BE2C (cell line): ENCODE data around the gene SASH1.
"Not testable (repeated sequence)": the region's sequence is repeated elsewhere in the genome, so short reads cannot be mapped to it uniquely, and the experiment has no call there.

ENCODE experiments used
- DNase-seq: peaks from one replicate; pipeline ENCODE4 v3.0.0-alpha.2; 2020
- H3K27me3 ChIP-seq: fragments of 250-450 bp; sonication (Bioruptor Pico); 2 replicates; pipeline ENCODE4 v1.5.1; 2020; ENCODE audit warnings: mild to moderate bottlenecking
- H3K36me3 ChIP-seq: fragments of 250-450 bp; sonication (Bioruptor Pico); 2 replicates; pipeline ENCODE4 v1.5.1; 2020; ENCODE audit warnings: mild to moderate bottlenecking
- H3K4me1 ChIP-seq: fragments of 250-450 bp; sonication (Bioruptor Pico); 2 replicates; pipeline ENCODE4 v1.5.1; 2020
- H3K4me3 ChIP-seq: 2 replicates; pipeline ENCODE4 v1.5.1; 2011; ENCODE audit warnings: low read depth, low read length
- H3K9me3 ChIP-seq: fragments of 250-450 bp; sonication (Bioruptor Pico); 2 replicates; pipeline ENCODE4 v1.5.1; 2020
- TF ChIP-seq, protein P1 (sequence below): IDR thresholded peaks from 2 replicates; pipeline ENCODE4 v1.5.1; 2012; ENCODE audit warnings: mild to moderate bottlenecking, low read depth, low read length

SASH1 gene

DNA sequence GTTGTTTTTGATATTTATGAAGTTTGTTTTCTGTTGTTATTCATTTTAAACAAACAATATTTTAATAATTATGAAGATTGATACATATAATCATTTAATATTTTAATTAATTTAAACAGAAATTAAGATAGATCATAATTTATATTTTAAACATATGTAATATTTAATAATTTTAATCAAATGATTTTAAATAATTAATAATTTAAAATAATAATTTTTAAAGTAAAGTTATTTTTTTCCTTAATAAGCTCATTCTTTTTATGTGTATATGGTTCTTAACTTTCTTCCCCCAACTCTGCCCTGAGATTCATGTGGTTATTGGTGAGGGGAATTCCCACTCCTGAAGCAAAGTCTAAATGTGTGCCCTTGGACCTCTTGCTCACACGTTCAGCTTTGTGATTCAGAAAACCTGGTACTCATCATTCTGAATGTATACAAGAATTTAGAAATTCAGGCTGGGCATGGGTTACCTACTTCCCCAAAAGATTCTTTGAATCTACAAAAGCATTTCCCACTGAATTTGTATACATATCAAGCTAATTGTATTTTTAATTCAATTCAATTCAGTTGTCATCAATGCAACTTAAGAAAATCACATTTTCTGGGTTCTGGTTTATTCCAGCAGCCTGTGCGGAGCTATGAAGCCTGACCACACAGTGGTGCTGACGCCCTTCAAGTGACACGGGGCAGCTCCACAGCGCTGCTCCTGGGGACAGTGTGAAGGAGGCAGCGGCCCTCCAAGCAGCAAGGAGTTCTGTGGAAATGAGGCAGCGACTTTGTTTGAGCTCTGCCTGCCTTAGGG, 235.2 kb downstream of the SASH1 start:
- DNase-seq = peak; percentile 68

DNA sequence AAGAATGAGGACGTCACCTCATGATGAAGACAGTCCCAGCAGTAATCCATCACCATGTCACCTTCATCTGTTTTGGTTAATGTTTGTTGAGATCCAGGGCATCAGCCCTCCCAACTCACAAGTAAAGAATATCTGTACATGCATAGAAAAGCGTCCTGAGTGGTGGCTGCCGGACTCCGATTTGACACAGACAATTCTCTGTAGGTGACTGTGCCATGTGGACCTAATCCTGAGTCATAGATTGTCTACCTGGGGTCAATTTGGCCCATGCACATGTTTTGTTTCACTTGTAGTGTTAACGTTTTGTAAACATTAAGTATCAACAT, 235.8 kb downstream of the SASH1 start:
- TF ChIP-seq, protein P1, sequence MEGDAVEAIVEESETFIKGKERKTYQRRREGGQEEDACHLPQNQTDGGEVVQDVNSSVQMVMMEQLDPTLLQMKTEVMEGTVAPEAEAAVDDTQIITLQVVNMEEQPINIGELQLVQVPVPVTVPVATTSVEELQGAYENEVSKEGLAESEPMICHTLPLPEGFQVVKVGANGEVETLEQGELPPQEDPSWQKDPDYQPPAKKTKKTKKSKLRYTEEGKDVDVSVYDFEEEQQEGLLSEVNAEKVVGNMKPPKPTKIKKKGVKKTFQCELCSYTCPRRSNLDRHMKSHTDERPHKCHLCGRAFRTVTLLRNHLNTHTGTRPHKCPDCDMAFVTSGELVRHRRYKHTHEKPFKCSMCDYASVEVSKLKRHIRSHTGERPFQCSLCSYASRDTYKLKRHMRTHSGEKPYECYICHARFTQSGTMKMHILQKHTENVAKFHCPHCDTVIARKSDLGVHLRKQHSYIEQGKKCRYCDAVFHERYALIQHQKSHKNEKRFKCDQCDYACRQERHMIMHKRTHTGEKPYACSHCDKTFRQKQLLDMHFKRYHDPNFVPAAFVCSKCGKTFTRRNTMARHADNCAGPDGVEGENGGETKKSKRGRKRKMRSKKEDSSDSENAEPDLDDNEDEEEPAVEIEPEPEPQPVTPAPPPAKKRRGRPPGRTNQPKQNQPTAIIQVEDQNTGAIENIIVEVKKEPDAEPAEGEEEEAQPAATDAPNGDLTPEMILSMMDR = no peak
- Histone ChIP-seq H3K4me1 (no peaks in the 10 kb centered on the region), H3K27me3 (peaks cover 6% of the 10 kb centered on the region; the same call in 1 of the 2 replicates), H3K9me3 (no peaks in the 10 kb centered on the region), H3K36me3 (no peaks in the 10 kb centered on the region), H3K4me3 (no peak overlapping the region)
- DNase-seq = no peak

More for the DNA sequence above, 235.2 kb downstream of the SASH1 start:
- H3K4me1 ChIP-seq = no peaks in the 10 kb centered on the region
- peaks cover 6% of the 10 kb centered on the region; the same call in 1 of the 2 replicates for H3K27me3 ChIP-seq
- no peaks in the 10 kb centered on the region for H3K9me3 ChIP-seq
- no peak overlapping the region for H3K4me3 ChIP-seq
- H3K36me3 ChIP-seq = no peaks in the 10 kb centered on the region
- TF ChIP-seq, protein P1 = peak; percentile 81

GRCh38 chr6:148578837-148579565, 236.4 kb downstream of the SASH1 start:
- Histone ChIP-seq H3K27me3 (peaks cover 6% of the 10 kb centered on the region; the same call in 1 of the 2 replicates), H3K4me3 (no peak overlapping the region), H3K36me3 (no peaks in the 10 kb centered on the region), H3K9me3 (no peaks in the 10 kb centered on the region), H3K4me1 (no peaks in the 10 kb centered on the region)
- TF ChIP-seq, protein P1 = no peak
- no peak for DNase-seq

DNA sequence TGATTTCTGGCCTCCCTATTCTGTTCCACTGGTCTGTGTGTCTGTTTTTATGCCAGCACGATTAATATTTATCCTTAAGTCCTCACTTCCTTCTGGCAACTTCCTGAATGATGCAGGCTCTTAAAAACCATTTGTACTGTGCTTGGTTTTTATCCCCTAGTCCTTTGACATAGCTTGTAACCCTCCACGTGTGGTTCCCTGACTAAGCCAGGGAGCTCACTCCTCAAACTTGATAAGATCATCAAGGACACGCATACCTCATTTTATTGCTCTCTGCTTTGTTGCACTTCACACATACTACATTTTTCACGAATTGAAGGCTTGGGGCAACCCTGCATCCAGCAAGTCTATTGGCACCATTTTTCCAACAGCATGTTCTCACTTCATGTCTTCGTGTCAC, 237.8 kb downstream of the SASH1 start:
- Histone ChIP-seq H3K27me3 (peaks cover 6% of the 10 kb centered on the region; the same call in 1 of the 2 replicates), H3K4me1 (no peaks in the 10 kb centered on the region), H3K36me3 (no peaks in the 10 kb centered on the region), H3K9me3 (no peaks in the 10 kb centered on the region), H3K4me3 (no peak overlapping the region)
- TF ChIP-seq, protein P1 = no peak
- DNase-seq = no peak

DNA sequence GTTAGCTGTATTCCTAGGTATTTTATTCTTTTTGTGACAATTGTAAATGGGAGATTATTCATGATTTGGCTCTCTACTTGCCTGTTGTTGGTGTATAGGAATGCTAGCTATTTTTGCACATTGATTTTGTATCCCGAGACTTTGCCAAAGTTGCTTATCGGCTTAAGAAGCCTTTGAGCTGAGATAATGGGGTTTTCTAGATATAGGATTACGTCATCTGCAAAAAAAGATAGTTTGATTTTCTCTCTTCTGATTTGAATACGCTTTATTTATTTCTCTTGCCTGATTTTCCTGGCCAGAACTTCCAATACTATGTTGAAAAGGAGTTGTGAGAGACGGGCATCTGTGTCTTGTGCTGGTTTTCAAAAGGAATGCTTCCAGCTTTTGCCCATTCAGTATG, 241.0 kb downstream of the SASH1 start:
- no peak for DNase-seq

GRCh38 chr6:148585641-148586040, 243.0 kb downstream of the SASH1 start:
- not testable (repeated sequence) for H3K36me3 ChIP-seq, H3K4me1 ChIP-seq, H3K9me3 ChIP-seq, DNase-seq, H3K27me3 ChIP-seq, H3K4me3 ChIP-seq

More for the DNA sequence above, 241.0 kb downstream of the SASH1 start:
- TF ChIP-seq, protein P1 = no peak
- H3K4me3 ChIP-seq = no peak overlapping the region
- no peaks in the 10 kb centered on the region for H3K9me3 ChIP-seq
- H3K4me1 ChIP-seq = no peaks in the 10 kb centered on the region
- no peaks in the 10 kb centered on the region for H3K36me3 ChIP-seq
- H3K27me3 ChIP-seq = peaks cover 3% of the 10 kb centered on the region; the same call in 1 of the 2 replicates
